Measurements from ENCODE around the gene FUZ.

FUZ gene, protein sequence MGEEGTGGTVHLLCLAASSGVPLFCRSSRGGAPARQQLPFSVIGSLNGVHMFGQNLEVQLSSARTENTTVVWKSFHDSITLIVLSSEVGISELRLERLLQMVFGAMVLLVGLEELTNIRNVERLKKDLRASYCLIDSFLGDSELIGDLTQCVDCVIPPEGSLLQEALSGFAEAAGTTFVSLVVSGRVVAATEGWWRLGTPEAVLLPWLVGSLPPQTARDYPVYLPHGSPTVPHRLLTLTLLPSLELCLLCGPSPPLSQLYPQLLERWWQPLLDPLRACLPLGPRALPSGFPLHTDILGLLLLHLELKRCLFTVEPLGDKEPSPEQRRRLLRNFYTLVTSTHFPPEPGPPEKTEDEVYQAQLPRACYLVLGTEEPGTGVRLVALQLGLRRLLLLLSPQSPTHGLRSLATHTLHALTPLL

DNA sequence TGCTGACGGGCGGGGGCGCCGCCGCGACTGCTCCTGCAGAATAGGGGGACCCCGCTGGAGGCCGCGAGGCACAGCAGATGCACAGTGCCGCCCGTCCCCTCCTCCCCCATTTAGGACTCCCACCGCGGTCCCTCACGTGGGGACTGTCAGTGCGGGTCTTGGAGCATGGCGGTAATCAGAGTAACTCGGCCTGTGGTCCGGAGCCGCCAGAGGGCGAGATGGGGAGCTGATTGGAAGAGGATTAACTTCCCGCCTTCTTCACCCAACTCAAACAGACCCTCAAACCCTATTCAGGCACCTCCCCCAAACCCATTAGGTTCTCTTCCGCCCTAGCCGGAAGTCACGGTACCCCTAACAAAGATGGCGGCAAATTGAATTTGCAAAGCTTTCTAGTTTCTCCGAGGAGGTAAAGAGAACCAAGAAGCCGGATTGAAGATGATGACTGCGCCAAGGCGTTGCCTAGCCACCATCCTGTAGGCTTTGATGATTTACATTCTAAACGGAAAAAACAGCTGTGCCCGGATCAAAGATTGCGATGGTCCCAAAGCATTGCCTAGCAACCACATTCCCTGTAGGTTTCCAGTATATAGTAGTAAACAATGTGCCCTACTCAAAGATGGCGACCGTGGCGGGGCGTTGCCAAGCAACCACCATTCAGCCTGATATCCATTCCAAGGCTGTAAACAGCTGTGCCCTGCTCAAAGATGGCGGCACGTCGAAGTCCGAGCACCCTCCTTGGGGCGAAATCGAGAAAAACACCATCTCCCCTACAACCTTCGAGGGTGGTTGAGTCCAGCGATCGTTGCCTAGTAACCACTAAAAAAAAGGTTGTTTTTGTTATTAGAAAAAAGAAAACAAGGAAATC is at the start of gene FUZ:
TSS of gene FUZ (minus strand) at position 296 of the 865 bp plus-strand sequence. CDS start at position 110, 186 bp downstream.
- peaks cover 0 to 15% of the 10 kb centered on the region in 2 experiments; a peak in 2 of 3 replicates for H3K36me3 ChIP-seq (ENCODE audit: control insufficient read depth in 2 of 2, insufficient read depth in 1 of 2, low read length in 2 of 2)
- ChIA-PET CTCF (interaction anchor here (0.6 to 1.6 kb wide), 6 partner anchors 12 to 141 kb away, joined by 3 to 7 read pairs (median 3); no protein-coding TSS in a partner anchor), POLR2A (interaction anchor here (0.5 to 2.5 kb wide), 24 partner anchors 8 to 233 kb away, joined by 3 to 23 read pairs (median 4); partner anchors contain the start of genes AKT1S1, AP2A1, NOSIP and NUP62)
- H3K27ac ChIP-seq (ENCODE audit: extremely low read depth, low read depth, low read length), result peak within 1 kb of the TSS; percentile 67; the same call in 1 of the 2 replicates
- H3K4me3 ChIP-seq (ENCODE audit: low read depth, low read length), result peak within 1 kb of the TSS; percentile 92
- H3K9me3 ChIP-seq (ENCODE audit: control insufficient read depth, insufficient read depth, low read depth, low read length), result no peaks in the 10 kb centered on the region
- H3K4me1 ChIP-seq (ENCODE audit: control insufficient read depth, insufficient read depth, low read length), result peaks cover 2% of the 10 kb centered on the region; the same call in 1 of the 2 replicates
- TF ChIP-seq ZNF768 (tag by site-specific recombination; IDR thresholded peaks at IDR 0.05) (no peak), ZNF202 (tag by site-specific recombination; IDR thresholded peaks at IDR 0.05; ENCODE audit: borderline replicate concordance) (no peak), ZNF670 (tag by site-specific recombination; IDR thresholded peaks at IDR 0.05; ENCODE audit: low read depth) (no peak), ZNF777 (tag by site-specific recombination; IDR thresholded peaks at IDR 0.05; ENCODE audit: borderline replicate concordance) (no peak), KLF10 (tag by site-specific recombination; IDR thresholded peaks at IDR 0.05) (no peak), ZBTB48 (tag by site-specific recombination; IDR thresholded peaks at IDR 0.05) (no peak; the same call in 1 of the 2 replicates), ZNF792 (tag by site-specific recombination; IDR thresholded peaks at IDR 0.05) (no peak), WT1 (tag by site-specific recombination; IDR thresholded peaks at IDR 0.05) (no peak), EGR2 (tag by site-specific recombination; IDR thresholded peaks at IDR 0.05; ENCODE audit: low read depth) (no peak), ZNF561 (tag by site-specific recombination; IDR thresholded peaks at IDR 0.05; ENCODE audit: borderline replicate concordance) (peak; percentile 68), ZNF626 (tag by site-specific recombination; IDR thresholded peaks at IDR 0.05) (no peak), ZNF292 (tag by site-specific recombination; IDR thresholded peaks at IDR 0.05; ENCODE audit: borderline replicate concordance, low read depth) (no peak), ZNF404 (tag by site-specific recombination; IDR thresholded peaks at IDR 0.05) (no peak), ZNF791 (tag by site-specific recombination; IDR thresholded peaks at IDR 0.05) (no peak), ZNF10 (tag by site-specific recombination; IDR thresholded peaks at IDR 0.05) (peak; percentile 47; the same call in 1 of the 2 replicates), ZNF175 (tag by site-specific recombination; IDR thresholded peaks at IDR 0.05) (no peak), ZIC2 (tag by site-specific recombination; IDR thresholded peaks at IDR 0.05) (peak; percentile 64; the same call in 1 of the 2 replicates), KLF16 (tag by site-specific recombination; IDR thresholded peaks at IDR 0.05) (peak; percentile 68; the same call in 1 of the 2 replicates), PRDM1 (tag by site-specific recombination; IDR thresholded peaks at IDR 0.05) (no peak), ZNF510 (tag by site-specific recombination; IDR thresholded peaks at IDR 0.05; ENCODE audit: insufficient replicate concordance) (no peak), YY2 (tag by site-specific recombination; IDR thresholded peaks at IDR 0.05) (peak; percentile 79), ZNF596 (tag by site-specific recombination; IDR thresholded peaks at IDR 0.05) (no peak), HOXC10 (CRISPR knock-in tag; IDR thresholded peaks at IDR 0.05) (no peak), KLF7 (tag by site-specific recombination; IDR thresholded peaks at IDR 0.05; ENCODE audit: borderline replicate concordance) (no peak)
- TF ChIP-seq, protein P1, sequence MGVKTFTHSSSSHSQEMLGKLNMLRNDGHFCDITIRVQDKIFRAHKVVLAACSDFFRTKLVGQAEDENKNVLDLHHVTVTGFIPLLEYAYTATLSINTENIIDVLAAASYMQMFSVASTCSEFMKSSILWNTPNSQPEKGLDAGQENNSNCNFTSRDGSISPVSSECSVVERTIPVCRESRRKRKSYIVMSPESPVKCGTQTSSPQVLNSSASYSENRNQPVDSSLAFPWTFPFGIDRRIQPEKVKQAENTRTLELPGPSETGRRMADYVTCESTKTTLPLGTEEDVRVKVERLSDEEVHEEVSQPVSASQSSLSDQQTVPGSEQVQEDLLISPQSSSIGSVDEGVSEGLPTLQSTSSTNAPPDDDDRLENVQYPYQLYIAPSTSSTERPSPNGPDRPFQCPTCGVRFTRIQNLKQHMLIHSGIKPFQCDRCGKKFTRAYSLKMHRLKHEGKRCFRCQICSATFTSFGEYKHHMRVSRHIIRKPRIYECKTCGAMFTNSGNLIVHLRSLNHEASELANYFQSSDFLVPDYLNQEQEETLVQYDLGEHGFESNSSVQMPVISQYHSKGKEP (tag by site-specific recombination; IDR thresholded peaks at IDR 0.05), result 0 out of 2 replicates have a peak, but pooled peaks have one; percentile 2
- TF ChIP-seq, protein P2, sequence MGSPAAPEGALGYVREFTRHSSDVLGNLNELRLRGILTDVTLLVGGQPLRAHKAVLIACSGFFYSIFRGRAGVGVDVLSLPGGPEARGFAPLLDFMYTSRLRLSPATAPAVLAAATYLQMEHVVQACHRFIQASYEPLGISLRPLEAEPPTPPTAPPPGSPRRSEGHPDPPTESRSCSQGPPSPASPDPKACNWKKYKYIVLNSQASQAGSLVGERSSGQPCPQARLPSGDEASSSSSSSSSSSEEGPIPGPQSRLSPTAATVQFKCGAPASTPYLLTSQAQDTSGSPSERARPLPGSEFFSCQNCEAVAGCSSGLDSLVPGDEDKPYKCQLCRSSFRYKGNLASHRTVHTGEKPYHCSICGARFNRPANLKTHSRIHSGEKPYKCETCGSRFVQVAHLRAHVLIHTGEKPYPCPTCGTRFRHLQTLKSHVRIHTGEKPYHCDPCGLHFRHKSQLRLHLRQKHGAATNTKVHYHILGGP (tag by site-specific recombination; IDR thresholded peaks at IDR 0.05), result no peak
- TF ChIP-seq, protein P3, sequence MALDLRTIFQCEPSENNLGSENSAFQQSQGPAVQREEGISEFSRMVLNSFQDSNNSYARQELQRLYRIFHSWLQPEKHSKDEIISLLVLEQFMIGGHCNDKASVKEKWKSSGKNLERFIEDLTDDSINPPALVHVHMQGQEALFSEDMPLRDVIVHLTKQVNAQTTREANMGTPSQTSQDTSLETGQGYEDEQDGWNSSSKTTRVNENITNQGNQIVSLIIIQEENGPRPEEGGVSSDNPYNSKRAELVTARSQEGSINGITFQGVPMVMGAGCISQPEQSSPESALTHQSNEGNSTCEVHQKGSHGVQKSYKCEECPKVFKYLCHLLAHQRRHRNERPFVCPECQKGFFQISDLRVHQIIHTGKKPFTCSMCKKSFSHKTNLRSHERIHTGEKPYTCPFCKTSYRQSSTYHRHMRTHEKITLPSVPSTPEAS (tag by site-specific recombination; IDR thresholded peaks at IDR 0.05), result no peak
- TF ChIP-seq, protein P4, sequence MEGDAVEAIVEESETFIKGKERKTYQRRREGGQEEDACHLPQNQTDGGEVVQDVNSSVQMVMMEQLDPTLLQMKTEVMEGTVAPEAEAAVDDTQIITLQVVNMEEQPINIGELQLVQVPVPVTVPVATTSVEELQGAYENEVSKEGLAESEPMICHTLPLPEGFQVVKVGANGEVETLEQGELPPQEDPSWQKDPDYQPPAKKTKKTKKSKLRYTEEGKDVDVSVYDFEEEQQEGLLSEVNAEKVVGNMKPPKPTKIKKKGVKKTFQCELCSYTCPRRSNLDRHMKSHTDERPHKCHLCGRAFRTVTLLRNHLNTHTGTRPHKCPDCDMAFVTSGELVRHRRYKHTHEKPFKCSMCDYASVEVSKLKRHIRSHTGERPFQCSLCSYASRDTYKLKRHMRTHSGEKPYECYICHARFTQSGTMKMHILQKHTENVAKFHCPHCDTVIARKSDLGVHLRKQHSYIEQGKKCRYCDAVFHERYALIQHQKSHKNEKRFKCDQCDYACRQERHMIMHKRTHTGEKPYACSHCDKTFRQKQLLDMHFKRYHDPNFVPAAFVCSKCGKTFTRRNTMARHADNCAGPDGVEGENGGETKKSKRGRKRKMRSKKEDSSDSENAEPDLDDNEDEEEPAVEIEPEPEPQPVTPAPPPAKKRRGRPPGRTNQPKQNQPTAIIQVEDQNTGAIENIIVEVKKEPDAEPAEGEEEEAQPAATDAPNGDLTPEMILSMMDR (tag by site-specific recombination; IDR thresholded peaks at IDR 0.05), result peak; percentile 91
- TF ChIP-seq, protein P5, sequence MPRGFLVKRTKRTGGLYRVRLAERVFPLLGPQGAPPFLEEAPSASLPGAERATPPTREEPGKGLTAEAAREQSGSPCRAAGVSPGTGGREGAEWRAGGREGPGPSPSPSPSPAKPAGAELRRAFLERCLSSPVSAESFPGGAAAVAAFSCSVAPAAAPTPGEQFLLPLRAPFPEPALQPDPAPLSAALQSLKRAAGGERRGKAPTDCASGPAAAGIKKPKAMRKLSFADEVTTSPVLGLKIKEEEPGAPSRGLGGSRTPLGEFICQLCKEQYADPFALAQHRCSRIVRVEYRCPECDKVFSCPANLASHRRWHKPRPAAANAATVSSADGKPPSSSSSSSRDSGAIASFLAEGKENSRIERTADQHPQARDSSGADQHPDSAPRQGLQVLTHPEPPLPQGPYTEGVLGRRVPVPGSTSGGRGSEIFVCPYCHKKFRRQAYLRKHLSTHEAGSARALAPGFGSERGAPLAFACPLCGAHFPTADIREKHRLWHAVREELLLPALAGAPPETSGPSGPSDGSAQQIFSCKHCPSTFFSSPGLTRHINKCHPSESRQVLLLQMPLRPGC (tag by site-specific recombination; IDR thresholded peaks at IDR 0.05), result no peak

All from HEK293 (cell line).